Inflammatory macrophage treated with lipopolysaccharide for 1 hour (primary cell): ENCODE measurements around the gene GSK3A.

Experiments used
- DNase-seq, 2 donors: peaks; one replicate each; pipeline ENCODE4 v3.0.0-alpha.2; 2020 to 2022

Gene GSK3A

DNA sequence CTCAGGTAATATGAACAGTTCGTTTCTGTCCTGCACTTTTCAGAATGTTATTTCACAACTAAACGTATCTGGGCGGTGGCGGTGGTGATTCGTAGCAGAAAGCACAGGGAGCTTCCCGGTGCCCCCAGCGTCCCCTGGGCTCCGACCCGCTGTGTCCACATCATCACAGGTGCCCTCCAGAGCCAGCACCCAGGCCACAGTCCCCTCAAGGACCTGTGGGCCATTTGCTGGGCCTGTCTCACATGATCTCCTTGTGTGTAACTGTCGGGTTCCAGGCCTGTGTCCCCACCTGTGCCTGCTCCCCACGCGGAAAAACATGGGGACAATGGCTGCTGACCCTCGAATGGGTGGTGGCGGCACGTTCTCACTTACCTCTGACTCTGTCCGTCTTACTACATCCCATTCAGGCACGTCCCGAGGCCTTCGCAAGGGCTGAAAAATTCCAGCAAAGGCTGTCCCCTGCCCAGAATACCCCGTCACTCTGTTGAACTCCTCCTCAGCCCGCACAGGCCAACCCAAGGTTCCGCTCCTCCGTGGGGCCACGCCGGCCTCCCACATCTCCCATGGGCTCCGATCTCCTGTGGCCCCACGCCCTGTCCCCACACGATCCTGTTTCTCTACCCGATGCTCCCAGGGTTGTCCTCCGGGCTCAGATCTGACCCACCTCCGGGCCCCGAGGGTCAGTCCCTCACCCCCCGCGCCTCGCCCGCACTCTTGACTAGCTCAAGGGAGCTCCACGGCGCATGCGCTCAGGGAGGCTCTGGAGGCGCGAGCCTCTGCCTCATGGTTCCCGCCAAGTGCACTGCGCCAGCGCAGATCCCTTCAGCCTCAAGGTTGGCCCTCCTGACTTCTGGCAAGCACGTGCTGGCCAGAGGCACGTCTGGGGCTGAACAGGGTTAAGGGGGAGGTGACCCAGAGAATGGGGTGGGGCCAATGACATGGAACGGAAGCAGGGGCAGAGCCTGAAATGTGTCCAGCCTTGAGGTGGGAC, 46.1 kb downstream of the GSK3A start:
- no peak for DNase-seq

DNA sequence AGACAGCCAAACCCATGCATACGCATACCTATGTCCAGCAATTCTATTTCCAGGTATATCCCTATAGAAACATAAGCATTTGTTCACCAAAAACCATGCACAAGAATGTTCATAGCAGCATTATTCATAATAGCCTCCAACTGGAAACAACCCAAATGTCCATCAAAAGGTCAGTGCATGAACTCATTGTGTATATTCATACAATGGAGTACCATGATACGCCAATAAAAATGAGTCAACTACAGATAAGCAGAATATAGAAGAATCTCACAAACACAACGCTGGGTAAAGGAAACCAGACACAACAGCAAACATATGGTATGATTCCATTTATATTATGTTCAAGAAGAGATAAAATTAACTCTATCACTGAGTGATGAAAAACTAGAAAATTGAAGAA, 48.7 kb downstream of the GSK3A start:
- no peak for DNase-seq

DNA sequence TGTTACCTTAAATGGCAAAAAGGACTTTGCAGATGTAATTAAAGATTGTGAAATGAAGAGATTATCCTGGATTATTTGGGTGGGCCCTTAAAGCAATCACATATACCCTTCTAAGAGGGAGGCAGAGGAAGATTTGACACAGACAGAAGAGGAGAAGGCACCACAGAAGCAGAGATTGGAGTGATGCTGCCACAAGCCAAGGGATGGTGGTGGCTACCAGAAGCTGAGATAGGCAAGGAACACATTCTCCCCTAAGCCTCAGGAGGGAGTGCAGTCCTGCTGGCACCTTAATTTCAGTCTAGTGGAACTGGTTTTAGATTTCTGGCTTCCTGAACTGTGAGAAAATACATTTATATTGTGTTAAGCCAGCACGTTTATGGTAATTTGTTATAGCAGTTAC, 49.1 kb downstream of the GSK3A start:
- DNase-seq: no peak

DNA sequence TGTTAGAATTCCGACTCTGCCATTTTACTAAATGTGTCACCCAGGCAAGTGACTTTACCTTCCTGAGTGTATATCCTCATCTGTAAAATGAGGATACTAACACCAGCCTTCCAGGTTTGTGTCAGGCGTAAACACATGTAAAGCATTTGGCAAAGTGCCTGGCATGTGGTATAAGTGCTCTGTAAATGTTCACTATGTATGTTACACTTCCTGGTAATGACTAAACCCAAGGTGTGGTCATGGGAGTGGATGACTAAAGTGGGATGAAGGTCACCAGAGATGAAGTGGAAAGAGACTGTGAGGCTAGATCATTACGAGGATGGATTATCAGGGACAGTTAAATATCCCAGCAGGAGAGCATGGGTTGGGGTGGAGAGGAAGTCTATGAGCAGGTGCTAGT, 50.5 kb downstream of the GSK3A start:
- DNase-seq: peak; percentile 57 to 76

DNA sequence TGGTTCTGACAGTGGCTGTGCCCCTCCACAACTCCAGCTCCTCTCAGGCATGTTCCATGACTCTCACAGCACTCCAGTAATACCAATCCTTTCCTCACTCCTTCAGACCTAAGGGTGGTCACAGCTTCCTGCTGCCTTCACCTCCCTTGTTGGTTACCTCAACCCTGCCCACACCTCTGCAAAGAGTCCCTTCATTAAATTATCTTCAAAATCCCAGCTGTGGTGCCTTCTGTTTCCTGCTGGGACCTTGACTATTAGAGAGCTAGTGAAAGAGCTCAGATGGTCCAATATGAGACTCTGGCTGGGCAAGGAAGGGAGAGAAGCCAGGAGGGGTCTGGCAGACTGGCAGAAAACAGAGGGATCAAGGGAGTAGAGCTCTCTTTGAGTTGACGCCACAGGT, 51.1 kb downstream of the GSK3A start:
- DNase-seq: no peak

DNA sequence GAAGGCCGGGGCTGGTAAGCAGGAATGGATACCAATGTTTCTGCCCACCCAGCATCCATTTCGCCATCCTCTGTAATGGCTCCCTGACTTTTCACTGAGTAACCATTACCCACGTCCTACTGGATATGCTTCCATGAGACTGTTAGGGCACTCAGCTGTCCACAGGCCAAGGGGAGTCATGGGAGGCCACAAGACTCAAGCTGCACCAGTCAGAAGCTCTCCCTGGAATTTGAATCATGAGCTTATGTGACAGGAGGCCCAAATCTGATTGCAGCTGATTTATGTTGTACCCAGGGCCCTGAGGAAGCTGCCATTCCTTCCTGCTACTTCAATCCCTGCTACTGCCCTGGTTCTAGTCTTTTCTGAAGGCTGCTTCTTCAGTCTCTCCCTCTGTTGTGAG, 53.3 kb downstream of the GSK3A start:
- DNase-seq: no peak

DNA sequence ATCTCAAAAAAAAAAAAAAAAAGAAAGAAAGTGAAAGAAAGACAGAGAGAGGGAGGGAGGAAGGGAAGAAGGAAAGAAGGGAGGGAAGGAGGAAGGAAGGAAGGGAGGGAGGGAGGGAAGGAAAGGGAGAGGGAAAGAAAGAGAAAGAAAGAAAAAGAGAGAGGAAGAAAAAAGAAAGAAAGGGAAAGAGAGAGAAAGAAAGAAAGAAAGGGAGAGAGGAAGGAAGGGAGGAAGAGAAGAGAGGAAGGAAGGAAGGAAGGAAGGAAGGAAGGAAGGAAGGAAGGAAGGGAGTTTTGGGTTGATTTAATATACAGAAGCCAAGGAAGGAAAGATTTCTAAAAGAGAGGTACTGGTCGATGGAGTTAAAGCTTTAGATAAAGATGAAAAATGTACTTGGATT, 53.7 kb downstream of the GSK3A start:
- no peak for DNase-seq

DNA sequence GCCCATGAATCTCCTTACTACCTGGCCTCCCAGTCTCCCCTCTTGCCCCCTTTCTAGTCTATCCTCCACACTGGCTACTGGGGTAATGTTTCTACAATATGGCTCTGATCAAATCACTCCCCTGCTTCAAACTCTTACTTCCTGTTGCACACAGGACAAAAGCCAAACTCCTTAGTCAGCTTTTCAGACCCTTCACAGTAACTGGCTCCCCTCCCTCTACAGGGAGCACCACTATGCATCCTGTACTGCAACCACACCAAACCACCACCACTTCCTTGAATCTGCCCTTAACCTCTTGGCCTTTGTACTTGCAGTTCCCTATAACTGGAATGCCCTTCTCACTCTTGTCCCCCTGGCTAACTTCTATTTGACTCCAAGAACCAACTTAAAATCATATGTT, 57.1 kb downstream of the GSK3A start:
- DNase-seq: peak in 1 of 2 donors; percentile 14

DNA sequence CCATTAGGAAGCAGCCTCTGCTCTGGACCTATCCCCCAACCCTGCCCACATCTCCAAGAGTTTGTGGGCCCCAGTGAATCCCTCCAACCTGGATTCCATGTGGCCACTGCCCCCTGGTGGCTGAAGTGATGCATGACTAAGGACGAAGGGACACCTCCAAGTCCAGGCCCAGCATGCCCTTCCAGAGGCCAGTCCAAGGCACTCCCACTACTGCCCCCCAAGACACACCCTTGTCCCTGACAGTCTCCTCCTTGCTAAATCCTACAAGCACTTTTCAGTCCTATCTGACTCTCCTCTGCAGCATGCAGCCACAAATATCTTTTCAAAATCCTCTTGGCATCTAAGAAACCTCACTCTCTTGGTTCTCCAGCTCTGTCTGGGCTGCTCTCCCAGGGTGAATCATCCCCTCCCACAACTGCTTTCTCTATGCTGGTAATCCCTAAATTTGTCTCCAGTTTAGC, 58.0 kb downstream of the GSK3A start:
- peak; percentile 65 to 91 for DNase-seq
